Measurements from ENCODE around the gene UVRAG. TPM values are rescaled to one million over a fixed set of nuclear protein-coding genes. Genes with fewer than 3 reads are reported as not detected.

Gene UVRAG
- total RNA-seq, 4 donors from 2014 or later: 27.3 to 38.7 (median 33.6) TPM

DNA sequence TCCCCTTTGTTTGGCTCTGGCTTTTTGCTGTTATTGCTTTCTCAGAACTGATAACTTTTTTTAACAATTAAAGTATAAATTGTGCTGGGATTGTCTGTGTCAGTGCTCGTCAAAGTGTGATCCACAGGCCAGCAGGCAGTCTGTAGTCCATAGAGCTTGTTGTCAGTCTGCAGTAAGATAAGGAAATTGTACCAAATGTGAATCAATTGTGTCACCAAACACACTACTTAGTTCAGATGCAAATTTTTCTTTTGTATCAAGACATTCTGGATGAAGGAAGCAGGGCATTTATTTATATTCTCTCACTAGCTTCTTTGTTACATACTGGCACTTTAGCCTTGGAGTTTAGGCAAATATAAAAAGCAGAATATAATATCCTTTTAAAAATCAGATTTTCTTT is 270.3 kb downstream of the UVRAG start:
- Histone ChIP-seq H3K36me3 (peaks cover 0 to 18% (median 0%) of the 10 kb centered on the region in 3 donors), H3K4me1 (peaks cover 0 to 26% (median 6%) of the 10 kb centered on the region in 4 donors), H3K27me3 (no peaks in the 10 kb centered on the region), H3K9me3 (peaks cover 0 to 9% (median 0%) of the 10 kb centered on the region in 4 donors), H3K27ac (no peak overlapping the region), H3K4me3 (no peak overlapping the region)
- DNase-seq (ENCODE audit: low spot score in 2 of 2): no peak
- WGBS, 2 donors: 36 to 69% methylated on average over 1 of the region's 1 CpG
- TF ChIP-seq POLR2A (IDR thresholded peaks at IDR 0.05): no peak
- TF ChIP-seq, protein P1, sequence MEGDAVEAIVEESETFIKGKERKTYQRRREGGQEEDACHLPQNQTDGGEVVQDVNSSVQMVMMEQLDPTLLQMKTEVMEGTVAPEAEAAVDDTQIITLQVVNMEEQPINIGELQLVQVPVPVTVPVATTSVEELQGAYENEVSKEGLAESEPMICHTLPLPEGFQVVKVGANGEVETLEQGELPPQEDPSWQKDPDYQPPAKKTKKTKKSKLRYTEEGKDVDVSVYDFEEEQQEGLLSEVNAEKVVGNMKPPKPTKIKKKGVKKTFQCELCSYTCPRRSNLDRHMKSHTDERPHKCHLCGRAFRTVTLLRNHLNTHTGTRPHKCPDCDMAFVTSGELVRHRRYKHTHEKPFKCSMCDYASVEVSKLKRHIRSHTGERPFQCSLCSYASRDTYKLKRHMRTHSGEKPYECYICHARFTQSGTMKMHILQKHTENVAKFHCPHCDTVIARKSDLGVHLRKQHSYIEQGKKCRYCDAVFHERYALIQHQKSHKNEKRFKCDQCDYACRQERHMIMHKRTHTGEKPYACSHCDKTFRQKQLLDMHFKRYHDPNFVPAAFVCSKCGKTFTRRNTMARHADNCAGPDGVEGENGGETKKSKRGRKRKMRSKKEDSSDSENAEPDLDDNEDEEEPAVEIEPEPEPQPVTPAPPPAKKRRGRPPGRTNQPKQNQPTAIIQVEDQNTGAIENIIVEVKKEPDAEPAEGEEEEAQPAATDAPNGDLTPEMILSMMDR (IDR thresholded peaks at IDR 0.05): no peak
- no peak for TF ChIP-seq EP300 (IDR thresholded peaks at IDR 0.05)

DNA sequence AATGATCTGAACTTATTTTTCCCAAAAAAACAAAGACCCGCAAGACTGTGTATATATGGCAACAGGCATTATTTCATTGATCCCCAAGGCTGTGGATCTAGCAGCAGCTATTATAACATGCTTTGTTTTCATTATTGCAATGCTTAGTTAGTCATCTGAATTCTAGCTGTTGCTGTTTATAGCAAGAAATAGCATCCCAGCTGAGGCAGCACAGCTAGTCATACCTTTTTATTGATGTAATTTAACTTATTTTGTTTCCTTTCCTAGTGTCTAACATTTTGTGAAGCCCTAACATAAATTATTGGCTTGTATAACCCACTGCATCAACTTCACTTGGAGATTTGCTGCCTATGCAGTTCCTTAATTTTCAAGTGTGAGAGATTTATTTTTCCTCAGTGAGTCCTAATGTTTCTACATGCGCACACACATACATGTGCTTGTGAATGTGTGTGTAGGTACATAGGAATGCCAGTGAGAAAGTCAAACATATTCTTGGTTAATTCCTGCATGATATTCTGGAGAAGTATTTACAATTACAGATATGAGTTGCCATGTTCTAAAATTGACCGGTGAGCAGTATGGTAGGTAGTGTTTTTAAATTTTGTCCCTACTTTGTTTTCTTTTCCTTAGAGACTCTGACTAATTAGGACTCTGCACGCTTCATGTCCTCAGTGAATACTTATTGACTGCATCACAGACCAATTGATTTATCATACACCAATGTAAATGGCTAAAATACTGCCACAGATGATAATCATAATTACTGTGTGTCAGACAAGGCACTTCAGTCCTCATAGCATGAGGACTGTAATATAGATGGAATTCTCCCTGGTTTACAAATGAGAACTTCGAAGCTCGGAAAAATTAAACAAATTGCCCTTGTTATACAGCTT is 272.0 kb downstream of the UVRAG start:
- DNase-seq (ENCODE audit: low spot score in 2 of 2): no peak
- Histone ChIP-seq H3K36me3 (peaks cover 0 to 28% (median 0%) of the 10 kb centered on the region in 3 donors), H3K27me3 (no peaks in the 10 kb centered on the region), H3K9me3 (peaks cover 0 to 22% (median 0%) of the 10 kb centered on the region in 4 donors), H3K27ac (no peak overlapping the region), H3K4me3 (no peak overlapping the region), H3K4me1 (peaks cover 0 to 26% (median 6%) of the 10 kb centered on the region in 4 donors)
- TF ChIP-seq, protein P1 (IDR thresholded peaks at IDR 0.05): no peak
- TF ChIP-seq EP300 (IDR thresholded peaks at IDR 0.05) (no peak), POLR2A (IDR thresholded peaks at IDR 0.05) (no peak)
- 90 to 93% methylated on average over 6 of the region's 6 CpGs for WGBS, 2 donors

DNA sequence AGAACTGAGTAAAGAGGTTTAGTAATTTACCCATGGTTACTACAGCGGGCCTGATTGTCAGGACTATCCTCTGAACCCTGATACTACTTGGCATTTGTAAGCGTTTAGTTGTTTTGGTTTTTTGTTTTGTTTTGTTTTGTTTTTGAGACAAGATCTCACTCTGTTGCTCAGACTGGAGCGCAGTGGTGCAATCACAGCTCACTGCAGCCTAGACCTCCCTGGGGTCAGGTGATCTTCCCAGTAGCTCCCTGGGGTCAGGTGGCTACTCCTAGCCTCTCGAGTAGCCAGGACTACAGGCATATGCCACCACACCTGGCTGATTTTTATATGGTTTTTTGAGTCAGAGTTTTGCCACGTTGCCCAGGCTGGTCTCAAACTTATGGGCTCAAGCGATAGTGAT is 272.7 kb downstream of the UVRAG start:
- peaks cover 0 to 28% (median 0%) of the 10 kb centered on the region in 3 donors for H3K36me3 ChIP-seq
- DNase-seq (ENCODE audit: low spot score in 2 of 2): no peak
- H3K4me1 ChIP-seq: peaks cover 0 to 24% (median 6%) of the 10 kb centered on the region in 4 donors
- WGBS, 2 donors: 87 to 95% methylated on average over 6 of the region's 6 CpGs
- no peak overlapping the region for H3K27ac ChIP-seq
- TF ChIP-seq EP300 (IDR thresholded peaks at IDR 0.05) (no peak), POLR2A (IDR thresholded peaks at IDR 0.05) (no peak)
- TF ChIP-seq, protein P1 (IDR thresholded peaks at IDR 0.05): no peak
- no peak overlapping the region for H3K4me3 ChIP-seq
- peaks cover 0 to 22% (median 0%) of the 10 kb centered on the region in 4 donors for H3K9me3 ChIP-seq
- no peaks in the 10 kb centered on the region for H3K27me3 ChIP-seq

DNA sequence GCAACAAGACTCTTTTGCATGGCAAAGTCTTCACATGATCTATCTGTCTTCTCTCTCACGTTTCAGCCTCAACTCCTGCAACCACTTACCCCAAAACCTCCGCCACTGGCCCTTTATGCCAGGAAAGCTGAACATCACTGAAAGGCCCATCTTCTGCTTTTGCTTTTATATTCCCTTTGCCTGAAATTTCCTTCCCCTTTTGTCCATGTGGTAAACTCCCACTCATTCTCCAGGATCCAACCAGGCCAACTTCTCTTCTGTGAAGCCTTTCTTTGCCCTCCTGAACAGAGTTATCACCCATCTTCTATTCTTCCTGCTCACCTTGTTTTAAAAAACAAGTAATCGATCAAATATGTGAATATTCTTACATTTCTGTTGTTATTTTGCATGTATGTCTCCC is 273.5 kb downstream of the UVRAG start:
- 74 to 86% methylated on average over 3 of the region's 3 CpGs for WGBS, 2 donors
- Histone ChIP-seq H3K9me3 (peaks cover 0 to 25% (median 0%) of the 10 kb centered on the region in 4 donors), H3K27me3 (no peaks in the 10 kb centered on the region), H3K27ac (no peak overlapping the region), H3K4me1 (peaks cover 0 to 17% (median 4%) of the 10 kb centered on the region in 4 donors), H3K4me3 (no peak overlapping the region), H3K36me3 (peaks cover 0 to 28% (median 0%) of the 10 kb centered on the region in 3 donors)
- no peak for DNase-seq (ENCODE audit: low spot score in 2 of 2)
- TF ChIP-seq EP300 (IDR thresholded peaks at IDR 0.05) (no peak), POLR2A (IDR thresholded peaks at IDR 0.05) (no peak)
- TF ChIP-seq, protein P1 (IDR thresholded peaks at IDR 0.05): no peak

DNA sequence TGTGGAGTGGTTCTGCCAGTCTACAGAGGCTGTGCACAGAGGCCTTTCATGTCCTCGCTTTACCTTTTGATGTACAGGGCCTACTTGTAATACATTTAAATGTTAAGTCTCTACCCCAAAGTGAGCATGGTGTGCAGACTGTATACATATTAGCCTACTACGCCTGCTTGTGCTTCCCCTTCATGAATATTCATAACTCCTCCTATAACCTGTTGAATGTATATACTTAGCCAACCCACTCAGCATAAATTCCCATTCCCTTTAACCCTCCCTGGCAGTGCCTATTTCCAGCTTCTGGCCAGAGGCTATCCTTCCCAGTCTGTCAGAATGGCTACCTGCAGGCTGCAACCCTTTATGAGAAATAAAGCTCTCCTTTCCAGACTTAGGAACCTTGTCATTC is 275.2 kb downstream of the UVRAG start:
- DNase-seq (ENCODE audit: low spot score in 2 of 2): no peak
- Histone ChIP-seq H3K4me3 (no peak overlapping the region), H3K4me1 (peaks cover 0 to 5% (median 0%) of the 10 kb centered on the region in 4 donors), H3K36me3 (peaks cover 0 to 28% (median 0%) of the 10 kb centered on the region in 3 donors), H3K27ac (no peak overlapping the region), H3K27me3 (no peaks in the 10 kb centered on the region), H3K9me3 (peaks cover 0 to 25% (median 0%) of the 10 kb centered on the region in 4 donors)
- WGBS, 2 donors: 96 to 98% methylated on average over 2 of the region's 2 CpGs
- TF ChIP-seq, protein P1 (IDR thresholded peaks at IDR 0.05): no peak

All from tibial nerve (tissue), 4 donors.